GM21619 (cell line): ENCODE results near the gene MRPL22.
A peak's percentile ranks its signal among the peaks of the same experiment; 100 is the strongest.
"Not testable (repeated sequence)": the region's sequence is repeated elsewhere in the genome, so short reads cannot be mapped to it uniquely, and the experiment has no call there.

Source experiments
- ATAC-seq: cut with Tn5 transposase; IDR thresholded peaks from one replicate; pipeline ENCODE4 v1.9.1; 2021; ENCODE audit not compliant: unreplicated experiment

MRPL22 gene

DNA sequence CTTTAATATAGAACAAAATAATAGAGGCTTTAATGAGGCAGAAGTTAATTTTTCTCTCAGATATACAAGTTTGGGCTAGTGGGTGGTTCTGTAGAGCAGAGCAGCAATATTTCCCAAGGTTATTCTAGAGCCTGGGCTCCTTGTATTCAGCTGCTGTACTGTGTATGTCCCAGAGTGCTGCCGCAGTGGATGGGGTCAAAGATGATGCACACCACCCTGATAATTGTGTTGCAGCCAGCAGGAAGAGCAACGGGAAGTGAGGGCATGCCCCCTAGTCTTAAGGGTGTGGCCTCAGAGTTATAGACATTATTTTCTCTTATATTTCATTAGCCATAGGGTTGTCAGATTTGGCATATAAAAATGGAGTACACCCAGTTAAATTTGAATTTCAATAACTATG lies 48.8 kb downstream of the MRPL22 start:
- ATAC-seq = no peak

DNA sequence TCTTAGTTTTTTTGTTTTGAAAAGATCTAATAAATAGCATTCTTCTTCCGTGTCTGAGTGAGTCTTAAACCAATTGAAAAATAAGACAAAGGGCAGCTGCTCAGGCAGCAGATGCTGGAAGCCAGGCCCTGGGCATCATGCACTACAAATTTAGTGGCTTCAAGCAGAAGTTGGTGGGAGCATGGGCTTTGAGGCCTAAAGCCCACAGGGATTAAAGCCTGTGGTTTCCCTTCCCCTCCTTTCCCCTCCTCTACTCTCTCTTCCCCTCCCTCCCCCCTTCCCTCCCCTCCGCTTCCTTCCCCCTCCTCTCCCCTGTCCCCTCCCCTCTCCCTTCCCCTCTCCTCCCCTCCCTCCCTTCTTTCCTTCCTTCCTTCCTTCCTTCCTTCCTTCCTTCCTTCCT lies 52.6 kb downstream of the MRPL22 start:
- no peak for ATAC-seq

DNA sequence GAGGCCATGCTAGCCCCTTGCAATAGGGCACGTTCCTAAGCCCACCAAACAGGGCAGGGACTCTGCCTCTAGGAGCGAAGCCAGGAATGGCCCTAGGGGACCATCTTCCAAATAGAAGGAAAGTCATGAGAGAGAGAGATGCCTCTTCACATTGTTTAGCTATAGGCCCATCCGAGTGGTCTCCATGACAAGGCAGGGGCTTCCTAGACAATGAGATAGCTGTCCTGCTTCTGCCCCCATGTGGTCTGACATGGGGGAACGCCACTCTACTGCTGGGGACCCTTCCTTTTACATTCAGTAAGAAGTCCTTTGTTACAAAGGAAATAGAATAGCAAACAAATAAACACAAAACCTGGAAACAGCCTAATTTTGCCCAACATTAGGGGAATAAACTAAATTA lies 54.8 kb downstream of the MRPL22 start:
- no peak for ATAC-seq

DNA sequence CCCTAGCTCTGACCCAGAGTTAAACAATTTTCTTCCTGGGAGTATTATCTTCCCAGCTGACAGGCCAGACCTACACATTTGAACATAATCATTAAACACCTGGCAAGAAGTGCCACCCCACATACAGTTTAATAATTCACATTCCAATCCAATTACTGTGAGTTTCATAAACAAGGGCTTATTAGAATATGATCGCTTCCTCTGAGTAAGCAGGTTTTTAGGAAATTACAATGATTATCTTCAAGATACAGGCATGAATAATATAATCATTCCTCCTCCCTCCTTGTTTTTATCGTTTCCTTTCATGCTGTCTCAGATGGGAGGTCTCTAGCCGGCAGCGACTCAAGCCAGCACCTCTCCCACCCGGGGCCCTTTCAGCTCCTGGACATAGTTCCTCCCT lies 56.9 kb downstream of the MRPL22 start:
- ATAC-seq = no peak

DNA sequence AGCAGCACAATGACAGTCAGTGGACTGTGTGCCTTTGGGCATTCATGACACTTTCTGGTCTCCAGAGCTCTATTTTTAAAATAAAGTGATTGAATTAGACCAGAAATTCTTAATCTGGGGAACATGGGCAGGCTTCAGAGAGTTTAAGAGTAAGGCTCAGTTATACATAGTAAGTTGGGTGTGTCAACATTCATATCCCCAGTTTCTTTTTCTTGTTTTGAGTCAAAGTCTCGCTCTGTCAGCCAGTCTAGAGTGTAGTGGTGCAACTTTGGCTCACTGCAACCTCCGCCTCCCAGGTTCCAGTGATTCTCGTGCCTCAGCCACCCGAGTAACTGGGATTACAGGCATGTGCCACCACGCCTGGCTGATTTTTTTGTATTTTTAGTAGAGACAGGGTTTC lies 59.0 kb downstream of the MRPL22 start:
- no peak for ATAC-seq

DNA sequence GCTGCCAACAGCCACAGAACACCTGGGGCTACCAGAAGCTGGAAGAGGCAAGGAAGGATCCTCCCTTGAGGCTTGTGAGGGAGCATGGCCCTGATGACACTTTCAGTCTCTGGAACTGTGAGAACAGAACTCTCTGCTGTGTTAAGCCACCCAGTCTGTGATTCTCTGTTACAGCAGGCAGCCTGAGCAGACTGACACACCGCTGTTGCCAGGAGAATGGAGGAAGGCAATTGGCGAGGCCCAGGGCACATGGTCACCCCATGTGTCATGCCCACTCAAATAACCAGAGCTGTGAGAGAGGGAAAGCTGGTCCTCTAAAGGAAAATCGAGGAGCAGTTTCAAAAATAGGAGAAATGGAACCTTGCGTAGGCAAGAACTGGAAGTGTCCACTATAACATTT lies 60.6 kb downstream of the MRPL22 start:
- no peak for ATAC-seq

DNA sequence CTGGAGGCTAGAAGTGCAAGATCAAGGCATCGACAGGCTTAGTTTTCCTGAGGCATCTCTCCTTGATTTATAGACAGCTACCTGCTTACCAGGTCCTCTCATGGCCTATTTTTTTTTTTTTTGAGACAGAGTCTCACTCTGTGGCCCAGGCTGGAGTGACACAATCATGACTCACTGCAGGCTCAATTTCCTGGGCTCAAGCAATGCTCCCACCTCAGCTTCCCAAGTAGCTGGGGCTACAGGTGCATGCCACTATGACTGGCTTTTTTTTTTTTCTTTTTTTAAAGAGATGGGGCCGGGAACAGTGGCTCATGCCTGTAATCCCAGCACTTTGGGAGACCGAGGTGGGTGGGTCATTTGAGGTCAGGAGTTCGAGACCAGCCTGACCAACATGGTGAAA lies 61.8 kb downstream of the MRPL22 start:
- not testable (repeated sequence) for ATAC-seq

DNA sequence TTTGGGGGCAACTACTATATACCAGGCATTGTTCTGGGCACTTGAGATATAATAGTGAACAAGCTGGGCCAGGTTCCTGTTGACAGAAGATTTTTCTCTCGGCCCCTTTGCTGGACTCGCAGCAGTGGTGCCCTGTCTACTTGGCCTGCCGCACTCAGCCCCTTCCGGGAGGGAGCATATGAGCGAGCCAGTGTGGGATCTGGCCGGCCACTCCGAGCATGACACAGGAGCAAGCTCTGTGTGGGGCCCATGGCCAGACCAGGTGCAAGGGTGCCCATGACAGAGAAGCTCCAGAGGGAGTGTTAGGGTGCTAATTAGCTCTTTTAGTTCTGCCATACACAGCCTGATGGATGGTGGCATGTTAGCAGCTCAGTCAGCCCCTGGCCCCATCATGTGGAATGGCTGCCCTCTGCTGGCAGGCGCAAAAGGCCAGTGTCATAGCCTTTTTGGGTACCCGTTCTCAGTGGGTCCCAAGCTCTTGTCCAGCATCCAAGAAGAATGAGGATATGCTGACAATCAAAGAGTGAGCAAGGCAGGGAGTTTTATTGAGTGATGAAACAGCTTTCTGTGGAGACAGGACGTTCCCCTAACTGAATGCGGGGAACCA lies 63.4 kb downstream of the MRPL22 start:
- ATAC-seq = no peak

DNA sequence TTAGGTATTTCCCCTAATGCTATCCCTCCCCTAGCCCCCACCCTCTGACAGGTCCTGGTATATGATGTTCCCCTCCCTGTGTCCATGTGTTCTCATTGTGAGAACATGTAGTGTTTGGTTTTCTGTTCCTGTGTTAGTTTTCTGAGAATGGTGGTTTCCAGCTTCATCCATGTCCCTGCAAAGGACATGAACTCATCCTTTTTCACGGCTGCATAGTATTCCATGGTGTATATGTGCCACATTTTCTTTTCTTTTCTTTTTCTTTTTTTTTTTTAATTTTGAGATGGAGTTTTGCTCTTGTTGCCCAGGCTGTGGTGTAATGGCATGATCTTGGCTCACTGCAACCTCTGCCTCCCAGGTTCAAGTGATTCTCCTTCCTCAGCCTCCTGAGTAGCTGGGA lies 65.4 kb downstream of the MRPL22 start:
- not testable (repeated sequence) for ATAC-seq

DNA sequence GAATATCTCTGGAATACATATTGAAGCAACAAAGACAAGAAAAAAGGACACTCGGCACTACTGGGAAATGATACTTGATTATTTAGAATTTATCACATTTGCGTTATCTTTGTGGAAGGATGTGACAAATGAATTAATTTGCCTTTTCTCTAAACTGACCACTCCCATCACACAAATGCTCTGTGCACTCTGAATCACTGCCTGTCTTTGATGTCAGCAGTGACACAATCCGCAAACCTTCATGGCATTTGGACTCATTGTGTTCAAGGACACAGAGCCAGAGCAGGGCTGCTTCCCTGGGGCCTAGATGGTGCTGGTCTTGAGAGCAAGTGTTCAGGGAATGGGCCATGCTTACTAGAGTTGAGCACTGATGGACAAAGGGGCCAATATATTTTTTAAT lies 67.8 kb downstream of the MRPL22 start:
- no peak for ATAC-seq

DNA sequence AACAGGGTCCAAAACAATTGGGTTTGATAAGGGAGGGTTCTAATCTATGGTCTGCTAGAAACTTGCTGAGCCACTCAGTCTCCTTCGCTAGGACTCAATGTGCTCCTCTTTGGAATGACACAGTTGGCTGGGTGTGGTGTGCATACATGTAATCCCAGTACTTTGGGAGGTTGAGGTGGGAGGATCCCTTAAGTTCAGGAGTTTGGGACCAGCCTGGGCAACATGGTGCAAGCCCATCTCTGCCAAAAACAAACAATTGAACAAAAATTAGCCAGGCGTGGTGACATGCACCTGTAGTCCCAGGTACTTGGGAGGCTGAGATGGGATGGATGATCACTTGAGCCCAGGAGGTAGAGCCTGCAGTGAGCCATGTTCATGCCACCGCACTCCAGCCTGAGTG lies 70.0 kb downstream of the MRPL22 start:
- ATAC-seq = no peak

DNA sequence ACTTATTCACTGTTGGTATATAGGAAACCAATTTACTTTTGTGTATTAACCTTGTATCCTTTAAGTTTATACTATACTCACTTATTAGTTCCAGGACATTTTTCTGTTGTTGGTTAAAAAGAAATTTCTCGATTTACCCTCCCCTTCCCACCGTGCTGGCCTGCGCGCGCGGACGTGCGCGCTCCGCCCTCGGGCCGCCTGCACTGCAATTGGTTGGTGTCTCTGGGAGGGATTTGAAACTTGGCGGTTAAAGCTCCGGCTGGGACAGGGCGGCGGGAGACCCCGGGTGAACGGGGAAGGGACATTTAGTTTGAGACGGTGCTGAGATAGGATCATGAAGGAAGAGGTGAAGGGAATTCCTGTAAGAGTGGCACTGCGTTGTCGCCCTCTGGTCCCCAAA lies 72.7 kb downstream of the MRPL22 start, which contains the start of gene KIF4B:
Gene KIF4B (plus strand): TSS at position 230 of the 400 bp plus-strand sequence. CDS start 105 bp downstream, at position 335.
- no peak for ATAC-seq

DNA sequence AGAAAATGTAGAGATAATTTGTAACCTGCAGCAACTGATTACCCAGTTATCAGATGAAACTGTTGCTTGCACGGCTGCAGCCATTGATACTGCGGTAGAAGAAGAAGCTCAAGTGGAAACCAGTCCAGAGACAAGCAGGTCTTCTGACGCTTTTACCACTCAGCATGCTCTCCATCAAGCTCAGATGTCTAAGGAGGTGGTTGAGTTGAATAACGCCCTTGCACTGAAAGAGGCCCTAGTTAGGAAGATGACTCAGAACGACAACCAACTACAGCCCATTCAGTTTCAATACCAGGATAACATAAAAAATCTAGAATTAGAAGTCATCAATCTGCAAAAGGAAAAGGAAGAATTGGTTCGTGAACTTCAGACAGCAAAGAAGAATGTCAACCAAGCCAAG lies 74.4 kb downstream of the MRPL22 start:
- ATAC-seq = no peak

DNA sequence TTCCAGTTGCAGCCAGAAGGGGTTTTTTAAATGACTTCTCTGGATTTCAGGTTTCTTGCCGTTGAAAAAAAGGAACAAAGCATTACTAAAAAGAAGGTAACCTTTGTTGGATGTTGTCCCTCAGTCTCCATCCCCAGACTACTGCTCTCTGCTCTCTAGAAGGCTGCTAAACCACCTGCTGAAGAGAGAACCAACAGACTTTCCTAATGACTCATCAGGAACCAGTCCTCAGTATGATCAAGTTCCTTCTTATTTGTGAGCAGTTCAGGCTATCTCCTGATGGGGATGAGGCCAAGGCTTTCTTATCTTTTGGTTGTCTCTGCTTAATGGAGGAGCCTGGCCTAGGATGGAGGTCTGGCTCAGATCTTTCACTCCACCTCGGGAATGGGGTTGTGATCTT lies 76.7 kb downstream of the MRPL22 start:
- ATAC-seq = peak; percentile 98
